Tibial nerve (tissue), 4 donors: Measurements from ENCODE around the gene RNF40. TPM values are rescaled to one million over a fixed set of nuclear protein-coding genes. Genes with fewer than 3 reads are reported as not detected.

Experiments used
- DNase-seq, 2 donors: peaks; one replicate each; pipeline ENCODE4 v3.0.0-alpha.2; 2019; ENCODE audit warnings: low spot score in 2 of 2
- H3K27ac ChIP-seq, 4 donors: fragments of 200-600 bp; sonication (generic) in 3 of 4; one replicate each; pipeline ENCODE4 v1.5.1; 2017 to 2019; ENCODE audit warnings: mild to moderate bottlenecking in 1 of 4
- H3K27me3 ChIP-seq, 2 donors: fragments of 200-600 bp; sonication (generic) in 1 of 2; one replicate each; pipeline versions ENCODE4 v1.5.1 to v1.6.0; 2017 to 2019
- H3K36me3 ChIP-seq, 3 donors: fragments of 200-600 bp; sonication (generic); one replicate each; pipeline ENCODE4 v1.5.1; 2018 to 2019
- H3K4me1 ChIP-seq, 4 donors: fragments of 200-600 bp; sonication (generic) in 3 of 4; one replicate each; pipeline ENCODE4 v1.5.1; 2017 to 2019
- H3K4me3 ChIP-seq, 4 donors: fragments of 200-600 bp; sonication (generic) in 3 of 4; one replicate each; pipeline ENCODE4 v1.5.1; 2017 to 2019; ENCODE audit warnings: mild to moderate bottlenecking in 1 of 4, moderate library complexity in 1 of 4
- H3K9me3 ChIP-seq, 4 donors: fragments of 200-600 bp; sonication (generic) in 3 of 4; one replicate each; pipeline ENCODE4 v1.5.1; 2017 to 2019
- EP300 ChIP-seq, 2 donors: sonication (generic); formaldehyde crosslinking; IDR thresholded peaks; one replicate each; pipeline ENCODE4 v1.6.1; 2017; ENCODE audit warnings: antibody characterized with exemption in 2 of 2, mild to moderate bottlenecking in 1 of 2
- POLR2A ChIP-seq, 2 donors: fragments of 450-650 bp; IDR thresholded peaks; one replicate each; pipeline ENCODE4 v1.6.1; 2017; ENCODE audit warnings: antibody characterized with exemption in 2 of 2, mild to moderate bottlenecking in 2 of 2, moderate library complexity in 2 of 2
- WGBS, 2 donors: methylation state at CpG; one replicate each; pipeline ENCODE4 v1.1.5; 2018; 5-methylcytosine and 5-hydroxymethylcytosine counted together
- total RNA-seq, 4 donors: library from RNA; depleted of rRNA; stranded (reverse); fragments of >200 nt; gene quantifications; one replicate each; pipeline ENCODE4 v1.1.0, GENCODE V29; 2016
- TF ChIP-seq, protein P1 (sequence below), 5 experiments: fragments of 200-600 bp in 3 of 5; fragments of 450-650 bp in 2 of 5; sonication (generic) in 3 of 5; IDR thresholded peaks; one replicate each; pipeline ENCODE4 v1.5.1; 2016 to 2019; ENCODE audit warnings: antibody characterized with exemption in 5 of 5, mild to moderate bottlenecking in 3 of 5, moderate library complexity in 2 of 5

The RNF40 gene
- total RNA-seq, 4 donors from 2014 or later, result 71.7 to 127 (median 91.5) TPM

DNA sequence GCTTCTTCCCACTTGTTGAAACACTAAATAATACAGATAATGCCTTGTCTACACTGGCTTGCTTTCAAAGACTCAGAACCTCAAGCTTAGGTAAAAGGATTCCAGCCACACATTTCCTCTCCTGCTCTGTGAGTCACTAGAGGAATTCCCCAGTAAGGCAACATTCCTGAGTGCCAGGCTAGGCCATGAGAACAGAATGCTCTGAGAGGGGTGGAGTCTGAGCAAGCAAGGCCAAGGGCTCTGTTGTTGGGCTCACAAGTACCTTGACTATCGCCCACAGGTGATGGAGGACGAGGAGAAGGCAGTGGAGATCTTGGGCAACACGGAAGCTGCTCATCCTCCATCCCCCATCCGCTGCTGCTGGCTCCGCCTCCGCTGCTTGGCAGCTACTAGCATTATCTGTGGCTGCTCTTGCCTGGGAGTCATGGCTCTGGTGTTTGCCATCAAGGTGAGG lies 20.6 kb upstream of the RNF40 start:
- Histone ChIP-seq H3K9me3 (no peaks in the 10 kb centered on the region), H3K27me3 (no peaks in the 10 kb centered on the region), H3K27ac (peak overlapping the region; percentile 42 to 85 (median 68)), H3K4me1 (peaks cover 0 to 38% (median 6%) of the 10 kb centered on the region in 4 donors), H3K4me3 (peak overlapping the region in 1 of 4 donors; percentile 33), H3K36me3 (peaks cover 12 to 82% (median 36%) of the 10 kb centered on the region in 3 donors)
- 87 to 100% methylated on average over 3 to 6 of the region's 6 CpGs for WGBS, 2 donors
- TF ChIP-seq, protein P1, sequence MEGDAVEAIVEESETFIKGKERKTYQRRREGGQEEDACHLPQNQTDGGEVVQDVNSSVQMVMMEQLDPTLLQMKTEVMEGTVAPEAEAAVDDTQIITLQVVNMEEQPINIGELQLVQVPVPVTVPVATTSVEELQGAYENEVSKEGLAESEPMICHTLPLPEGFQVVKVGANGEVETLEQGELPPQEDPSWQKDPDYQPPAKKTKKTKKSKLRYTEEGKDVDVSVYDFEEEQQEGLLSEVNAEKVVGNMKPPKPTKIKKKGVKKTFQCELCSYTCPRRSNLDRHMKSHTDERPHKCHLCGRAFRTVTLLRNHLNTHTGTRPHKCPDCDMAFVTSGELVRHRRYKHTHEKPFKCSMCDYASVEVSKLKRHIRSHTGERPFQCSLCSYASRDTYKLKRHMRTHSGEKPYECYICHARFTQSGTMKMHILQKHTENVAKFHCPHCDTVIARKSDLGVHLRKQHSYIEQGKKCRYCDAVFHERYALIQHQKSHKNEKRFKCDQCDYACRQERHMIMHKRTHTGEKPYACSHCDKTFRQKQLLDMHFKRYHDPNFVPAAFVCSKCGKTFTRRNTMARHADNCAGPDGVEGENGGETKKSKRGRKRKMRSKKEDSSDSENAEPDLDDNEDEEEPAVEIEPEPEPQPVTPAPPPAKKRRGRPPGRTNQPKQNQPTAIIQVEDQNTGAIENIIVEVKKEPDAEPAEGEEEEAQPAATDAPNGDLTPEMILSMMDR (IDR thresholded peaks at IDR 0.05), result no peak
- TF ChIP-seq POLR2A (IDR thresholded peaks at IDR 0.05) (no peak), EP300 (IDR thresholded peaks at IDR 0.05) (no peak)
- no peak for DNase-seq

DNA sequence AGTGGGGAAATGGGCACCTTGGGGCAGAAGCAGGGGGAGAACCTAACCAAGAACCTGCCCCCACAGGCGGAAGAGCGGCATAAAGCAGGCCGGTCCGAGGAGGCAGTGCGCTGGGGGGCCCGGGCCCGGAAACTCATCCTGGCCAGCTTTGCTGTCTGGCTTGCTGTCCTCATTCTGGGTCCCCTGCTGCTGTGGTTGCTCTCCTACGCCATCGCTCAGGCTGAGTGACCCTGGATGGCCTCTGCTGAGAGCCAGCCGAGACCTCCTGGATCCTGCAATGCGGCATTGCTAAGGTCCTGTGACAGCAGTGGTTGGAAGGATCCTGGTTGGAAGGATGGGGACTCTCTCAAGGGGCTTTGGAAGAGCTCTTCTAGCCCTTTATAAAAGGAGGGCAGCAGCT lies 18.4 kb upstream of the RNF40 start:
- WGBS, 2 donors, result 83% methylated on average over 10 to 11 of the region's 11 CpGs
- H3K27me3 ChIP-seq, result no peaks in the 10 kb centered on the region
- H3K36me3 ChIP-seq, result peaks cover 3 to 60% (median 16%) of the 10 kb centered on the region in 3 donors
- TF ChIP-seq EP300 (IDR thresholded peaks at IDR 0.05) (no peak), POLR2A (IDR thresholded peaks at IDR 0.05) (no peak)
- TF ChIP-seq, protein P1 (IDR thresholded peaks at IDR 0.05), result no peak
- no peaks in the 10 kb centered on the region for H3K9me3 ChIP-seq
- H3K4me1 ChIP-seq, result peaks cover 0 to 46% (median 9%) of the 10 kb centered on the region in 4 donors
- H3K27ac ChIP-seq, result peak overlapping the region; percentile 41 to 83 (median 62)
- no peak overlapping the region for H3K4me3 ChIP-seq
- peak in 1 of 2 donors; percentile 48 for DNase-seq

DNA sequence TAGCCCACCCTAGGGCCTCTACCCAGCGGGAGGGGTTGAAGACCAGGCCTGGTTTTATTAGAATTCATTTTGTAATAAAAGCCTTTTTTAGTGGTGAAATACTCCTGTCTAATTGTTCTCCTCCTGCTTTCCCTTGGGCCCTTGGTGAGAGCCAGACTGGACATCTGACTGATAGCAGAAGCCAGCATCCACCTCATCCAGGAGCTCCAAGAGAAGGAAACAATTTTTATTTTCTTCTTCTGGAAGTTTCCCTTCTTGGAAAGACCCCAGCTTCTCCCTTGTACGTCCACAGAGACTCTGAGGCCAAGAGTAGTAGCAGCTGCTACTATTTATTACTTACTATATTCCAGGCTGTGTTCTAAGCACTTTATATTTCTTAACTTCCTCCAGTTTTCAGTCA lies 17.9 kb upstream of the RNF40 start:
- WGBS, 2 donors, result 58 to 59% methylated on average over 2 of the region's 2 CpGs
- peak in 1 of 2 donors; percentile 75 for DNase-seq
- Histone ChIP-seq H3K9me3 (no peaks in the 10 kb centered on the region), H3K36me3 (peaks cover 3 to 56% (median 12%) of the 10 kb centered on the region in 3 donors), H3K4me1 (peaks cover 0 to 48% (median 9%) of the 10 kb centered on the region in 4 donors), H3K27me3 (no peaks in the 10 kb centered on the region), H3K27ac (peak overlapping the region in 3 of 4 donors; percentile 55 to 83 (median 68)), H3K4me3 (no peak overlapping the region)
- TF ChIP-seq, protein P1 (IDR thresholded peaks at IDR 0.05), result no peak
- TF ChIP-seq EP300 (IDR thresholded peaks at IDR 0.05), result peak in 1 of 2 donors; percentile 62

DNA sequence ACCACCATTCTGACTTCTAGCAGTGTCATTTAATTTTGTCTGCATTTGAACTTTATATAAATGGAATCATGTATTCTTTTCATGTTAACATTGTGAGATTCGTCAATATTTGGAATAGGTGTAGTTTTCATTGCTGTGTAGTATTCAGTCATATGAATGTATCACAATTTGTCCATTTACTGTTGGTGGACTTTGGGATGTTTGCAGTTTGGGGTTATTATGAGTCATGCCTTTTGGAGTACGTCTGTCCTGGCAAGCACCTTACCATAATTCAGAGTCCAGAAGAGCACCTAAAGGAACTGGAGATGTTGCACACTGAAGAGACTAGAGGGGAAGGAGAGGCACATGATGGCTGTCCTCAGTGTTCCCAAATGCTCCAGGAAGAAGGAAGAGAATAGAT lies 17.0 kb upstream of the RNF40 start:
- Histone ChIP-seq H3K4me1 (peaks cover 0 to 51% (median 6%) of the 10 kb centered on the region in 4 donors), H3K4me3 (no peak overlapping the region), H3K27me3 (no peaks in the 10 kb centered on the region), H3K9me3 (no peaks in the 10 kb centered on the region), H3K27ac (peak overlapping the region in 1 of 4 donors; percentile 83), H3K36me3 (peaks cover 0 to 47% (median 8%) of the 10 kb centered on the region in 3 donors)
- TF ChIP-seq EP300 (IDR thresholded peaks at IDR 0.05) (no peak), POLR2A (IDR thresholded peaks at IDR 0.05) (no peak)
- TF ChIP-seq, protein P1 (IDR thresholded peaks at IDR 0.05), result no peak
- DNase-seq, result no peak
- WGBS, 2 donors, result 76 to 82% methylated on average over 2 of the region's 2 CpGs

DNA sequence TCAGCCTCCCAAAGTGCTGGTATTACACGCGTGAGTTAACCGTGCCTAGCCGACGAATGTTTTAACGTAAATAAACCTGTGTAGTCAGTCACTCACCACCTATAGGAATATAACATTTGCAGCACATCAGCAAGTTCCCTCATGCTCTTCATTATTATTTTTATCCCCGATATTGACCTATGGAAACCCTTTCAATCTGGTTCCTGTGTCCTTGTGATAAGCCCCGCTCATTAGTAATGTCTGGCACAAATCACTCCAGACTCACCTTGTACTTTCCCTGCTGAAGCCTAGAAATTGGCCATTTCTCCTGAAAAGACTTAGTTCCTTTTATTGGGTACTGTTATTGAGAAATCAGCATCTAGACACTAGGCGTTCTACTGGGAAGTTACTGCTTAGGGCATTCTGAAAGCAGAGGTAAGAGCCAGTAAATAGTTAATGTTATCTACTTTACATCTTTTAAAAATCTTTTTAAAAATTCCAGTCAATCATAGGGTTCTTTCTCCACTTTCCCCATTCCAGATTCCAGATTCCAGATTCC lies 15.4 kb upstream of the RNF40 start:
- Histone ChIP-seq H3K27ac (peak overlapping the region in 2 of 4 donors; percentile 56 to 88), H3K9me3 (no peaks in the 10 kb centered on the region), H3K27me3 (no peaks in the 10 kb centered on the region), H3K4me1 (peaks cover 0 to 35% (median 4%) of the 10 kb centered on the region in 4 donors), H3K36me3 (peaks cover 0 to 48% (median 13%) of the 10 kb centered on the region in 3 donors), H3K4me3 (no peak overlapping the region)
- no peak for DNase-seq
- 87 to 91% methylated on average over 9 of the region's 9 CpGs for WGBS, 2 donors
- no peak for TF ChIP-seq EP300 (IDR thresholded peaks at IDR 0.05)
- TF ChIP-seq POLR2A (IDR thresholded peaks at IDR 0.05), result no peak
- TF ChIP-seq, protein P1 (IDR thresholded peaks at IDR 0.05), result no peak
